Activated naive CD4-positive, alpha-beta T cell treated with anti-CD3 and anti-CD28 coated beads, Interleukin-2, amount 10 ng/mL, durations not matched to agents 7 days and 5 days (primary cell): Measurements from ENCODE around the gene PCDHGC5.

Source experiments
- CTCF ChIA-PET: fragments of 350-600 bp; sonication (Branson Sonifier 250); formaldehyde crosslinking; loops from one replicate; lab custom pipeline; 2021; ENCODE audit warnings: antibody characterized with exemption; lab: Charles Lee
- DNase-seq: peaks from one replicate; pipeline ENCODE4 v3.0.0-alpha.2; 2020
- H3K27ac Mint-ChIP-seq: one replicate; pipeline ENCODE4 v1.8.0; 2021; ENCODE audit warnings: mild to moderate bottlenecking, moderate library complexity, mixed read lengths
- H3K27me3 Mint-ChIP-seq: one replicate; pipeline ENCODE4 v1.8.0; 2021; ENCODE audit warnings: mild to moderate bottlenecking, mixed read lengths
- H3K36me3 Mint-ChIP-seq: one replicate; pipeline ENCODE4 v1.8.0; 2021; ENCODE audit warnings: mixed read lengths
- H3K4me1 Mint-ChIP-seq: one replicate; pipeline ENCODE4 v1.8.0; 2021; ENCODE audit warnings: mixed read lengths
- H3K4me3 Mint-ChIP-seq: one replicate; pipeline ENCODE4 v1.8.0; 2021; ENCODE audit warnings: mild to moderate bottlenecking, moderate library complexity, mixed read lengths
- H3K9me3 Mint-ChIP-seq: one replicate; pipeline ENCODE4 v1.8.0; 2021; ENCODE audit warnings: mixed read lengths

The PCDHGC5 gene

DNA sequence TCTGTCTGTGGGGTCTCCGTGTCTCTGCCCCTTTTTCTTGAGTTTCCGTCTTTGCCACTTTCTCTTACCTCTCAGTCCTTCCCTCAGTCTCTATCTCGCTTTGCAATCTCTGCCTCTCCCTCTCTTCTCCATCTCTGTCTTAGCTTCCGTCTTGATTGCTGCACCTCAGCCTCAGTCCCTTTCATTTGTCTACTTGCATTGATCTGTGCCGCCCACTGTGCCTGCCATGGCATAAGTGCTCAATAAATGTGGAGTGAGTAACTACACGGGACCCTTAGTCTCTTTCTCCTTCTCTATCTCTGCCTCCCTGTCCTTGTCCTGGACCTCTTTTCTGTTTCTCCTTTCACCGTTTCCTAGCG, 6.6 kb downstream of the PCDHGC5 start:
- CTCF ChIA-PET, result interaction anchor here (0.6 to 1.4 kb wide), 4 partner anchors 14 to 83 kb away, joined by 3 to 4 read pairs (median 4); partner anchors contain the start of genes PCDHGA10 and PCDHGA12
- Mint-ChIP-seq H3K27ac (no peak overlapping the region), H3K4me3 (no peak overlapping the region), H3K27me3 (peaks cover 80% of the 10 kb centered on the region), H3K4me1 (peaks cover 4% of the 10 kb centered on the region), H3K36me3 (no peaks in the 10 kb centered on the region), H3K9me3 (no peaks in the 10 kb centered on the region)
- no peak for DNase-seq

DNA sequence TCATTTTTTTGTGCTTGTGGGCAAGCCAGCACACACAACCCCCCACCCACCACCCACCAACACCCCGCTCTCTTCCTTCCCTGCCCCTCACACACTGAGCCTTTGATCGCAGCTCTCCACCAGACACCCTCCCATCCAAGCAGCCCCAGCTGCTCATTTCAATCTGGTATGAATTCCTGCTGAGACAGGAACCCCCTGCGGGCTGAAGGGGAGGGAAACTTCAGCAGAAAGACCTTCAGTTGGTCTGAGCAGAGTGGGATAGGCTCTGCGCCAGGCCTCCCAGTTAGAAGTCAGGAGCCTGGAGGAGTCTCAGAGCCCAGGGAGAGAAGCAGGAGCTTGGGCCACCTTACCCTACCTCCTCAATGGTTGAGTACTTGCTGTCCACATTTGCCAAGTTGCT, 7.2 kb downstream of the PCDHGC5 start:
- CTCF ChIA-PET, result interaction anchor here (0.6 to 1.4 kb wide), 2 partner anchors 62 to 83 kb away, joined by 3 to 4 read pairs; partner anchors contain the start of gene PCDHGA10
- Mint-ChIP-seq H3K27me3 (peaks cover 74% of the 10 kb centered on the region), H3K9me3 (no peaks in the 10 kb centered on the region), H3K27ac (no peak overlapping the region), H3K4me3 (no peak overlapping the region), H3K36me3 (no peaks in the 10 kb centered on the region), H3K4me1 (peaks cover 4% of the 10 kb centered on the region)
- no peak for DNase-seq

DNA sequence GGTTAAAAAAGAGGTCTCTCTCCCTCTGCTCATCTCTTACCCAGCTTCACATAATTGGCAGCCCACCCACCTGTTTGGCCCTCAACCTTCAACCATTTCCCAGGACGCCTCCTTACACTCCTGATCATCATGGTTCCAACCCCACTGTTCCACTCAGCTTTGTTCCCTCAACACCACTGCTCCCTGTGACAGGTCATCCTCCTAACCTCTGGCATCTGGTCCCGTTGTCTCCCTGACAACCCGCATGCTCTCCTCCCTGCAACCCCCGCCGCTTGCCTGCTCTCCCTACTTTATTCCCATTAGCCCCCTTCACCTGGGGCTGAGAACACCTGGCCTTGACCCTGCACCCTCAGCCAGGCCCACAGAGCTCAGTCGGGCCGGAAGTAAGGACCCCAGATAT, 12.9 kb downstream of the PCDHGC5 start:
- CTCF ChIA-PET, result interaction anchor here (0.9 to 2.4 kb wide), 2 partner anchors 11 to 27 kb away, joined by 3 to 10 read pairs; no protein-coding TSS in a partner anchor
- DNase-seq, result no peak
- Mint-ChIP-seq H3K36me3 (no peaks in the 10 kb centered on the region), H3K9me3 (no peaks in the 10 kb centered on the region), H3K27ac (no peak overlapping the region), H3K4me1 (no peaks in the 10 kb centered on the region), H3K27me3 (peaks cover 33% of the 10 kb centered on the region), H3K4me3 (no peak overlapping the region)

DNA sequence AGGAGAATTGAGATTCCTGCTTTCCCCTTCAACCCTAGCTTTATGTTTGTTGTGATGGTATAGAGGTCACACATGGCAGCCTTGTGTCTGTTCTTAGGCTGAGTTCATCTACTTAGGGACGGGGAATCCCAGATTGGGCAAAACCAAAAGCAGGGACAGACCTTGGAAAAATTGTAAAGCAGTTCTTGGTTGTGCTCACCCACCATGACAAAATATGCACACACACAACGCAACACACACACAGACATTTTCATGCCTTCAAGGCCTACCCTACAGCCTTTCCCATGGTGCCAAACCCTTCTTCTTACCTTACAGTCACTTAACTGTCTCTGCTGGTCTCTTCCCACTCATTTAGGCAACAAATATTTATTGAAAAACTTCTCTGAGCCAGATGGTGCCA, 14.8 kb downstream of the PCDHGC5 start:
- no peak overlapping the region for H3K27ac Mint-ChIP-seq
- no peaks in the 10 kb centered on the region for H3K4me1 Mint-ChIP-seq
- no peak for DNase-seq
- no peak overlapping the region for H3K4me3 Mint-ChIP-seq
- H3K36me3 Mint-ChIP-seq, result no peaks in the 10 kb centered on the region
- peaks cover 27% of the 10 kb centered on the region for H3K27me3 Mint-ChIP-seq
- CTCF ChIA-PET, result interaction anchor here (1.0 to 2.4 kb wide), 3 partner anchors 9 to 91 kb away, joined by 4 to 10 read pairs (median 6); partner anchors contain the start of gene PCDHGA10
- no peaks in the 10 kb centered on the region for H3K9me3 Mint-ChIP-seq

DNA sequence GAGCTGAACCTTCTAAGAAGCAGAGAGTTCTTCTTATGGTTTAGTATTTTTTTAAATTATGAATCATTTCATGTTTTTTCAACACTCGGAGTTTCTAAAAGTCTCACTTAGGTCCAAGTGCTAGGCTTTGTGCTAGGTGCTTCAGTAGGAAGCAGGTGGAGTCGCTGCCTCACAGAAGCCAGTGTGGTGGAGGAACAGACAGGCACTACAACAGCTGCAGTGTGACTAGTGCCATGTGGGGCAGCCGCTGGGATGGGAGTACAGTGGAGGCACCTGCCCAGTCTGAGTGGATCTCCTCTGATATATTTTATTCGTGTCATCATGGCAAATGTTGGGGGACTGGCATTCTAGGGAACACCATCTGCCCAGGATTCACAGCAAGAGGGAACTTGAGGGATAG, 15.3 kb downstream of the PCDHGC5 start:
- Mint-ChIP-seq H3K27me3 (peaks cover 28% of the 10 kb centered on the region), H3K27ac (no peak overlapping the region), H3K36me3 (no peaks in the 10 kb centered on the region), H3K4me1 (no peaks in the 10 kb centered on the region), H3K4me3 (no peak overlapping the region), H3K9me3 (no peaks in the 10 kb centered on the region)
- CTCF ChIA-PET, result interaction anchor here (1.0 to 1.3 kb wide), 2 partner anchors 9 to 92 kb away, joined by 4 to 6 read pairs; partner anchors contain the start of gene PCDHGA10
- no peak for DNase-seq

DNA sequence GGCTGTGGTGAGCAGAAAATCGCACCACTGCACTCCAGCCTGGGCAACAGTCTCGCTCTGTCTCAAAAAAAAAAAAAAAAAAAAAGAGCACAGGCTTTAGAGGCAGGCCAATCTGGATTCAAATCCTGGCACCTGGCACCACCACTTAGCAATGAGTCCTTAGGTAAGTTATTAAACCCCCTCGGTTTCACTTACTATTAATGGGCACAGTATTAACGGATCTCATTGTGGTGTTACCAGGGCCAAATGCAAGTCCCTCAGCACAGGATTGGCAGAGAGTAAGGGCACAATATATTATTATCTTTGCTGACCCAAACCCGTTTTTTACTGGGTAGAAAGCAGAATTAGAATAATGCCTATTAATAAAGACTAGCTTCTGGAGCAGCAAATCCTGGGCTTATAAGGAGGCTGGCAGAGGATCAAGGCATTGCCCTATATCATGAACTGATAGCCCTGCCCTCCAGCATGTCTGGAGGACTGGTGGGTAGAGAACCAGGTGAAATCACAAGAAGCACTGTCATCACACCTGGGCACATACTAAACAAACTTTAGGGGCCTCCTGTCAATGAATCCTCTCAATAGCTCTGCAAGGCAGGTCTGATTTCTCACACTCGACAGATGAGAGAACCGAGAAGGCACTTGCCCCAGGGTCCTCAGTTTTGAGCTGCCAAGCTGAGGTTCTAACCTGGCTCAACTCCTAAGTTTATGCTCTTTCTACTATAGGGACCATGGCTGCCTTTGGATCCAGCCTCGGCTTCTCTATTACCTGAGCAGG, 17.7 kb downstream of the PCDHGC5 start:
- Mint-ChIP-seq H3K4me1 (no peaks in the 10 kb centered on the region), H3K27me3 (peaks cover 29% of the 10 kb centered on the region), H3K9me3 (no peaks in the 10 kb centered on the region), H3K27ac (no peak overlapping the region), H3K36me3 (no peaks in the 10 kb centered on the region), H3K4me3 (no peak overlapping the region)
- no peak for DNase-seq
- CTCF ChIA-PET, result interaction anchor here (0.7 to 1.0 kb wide), 4 partner anchors 61 to 374 kb away, joined by 3 read pairs; partner anchors contain the start of gene PCDHGA11

DNA sequence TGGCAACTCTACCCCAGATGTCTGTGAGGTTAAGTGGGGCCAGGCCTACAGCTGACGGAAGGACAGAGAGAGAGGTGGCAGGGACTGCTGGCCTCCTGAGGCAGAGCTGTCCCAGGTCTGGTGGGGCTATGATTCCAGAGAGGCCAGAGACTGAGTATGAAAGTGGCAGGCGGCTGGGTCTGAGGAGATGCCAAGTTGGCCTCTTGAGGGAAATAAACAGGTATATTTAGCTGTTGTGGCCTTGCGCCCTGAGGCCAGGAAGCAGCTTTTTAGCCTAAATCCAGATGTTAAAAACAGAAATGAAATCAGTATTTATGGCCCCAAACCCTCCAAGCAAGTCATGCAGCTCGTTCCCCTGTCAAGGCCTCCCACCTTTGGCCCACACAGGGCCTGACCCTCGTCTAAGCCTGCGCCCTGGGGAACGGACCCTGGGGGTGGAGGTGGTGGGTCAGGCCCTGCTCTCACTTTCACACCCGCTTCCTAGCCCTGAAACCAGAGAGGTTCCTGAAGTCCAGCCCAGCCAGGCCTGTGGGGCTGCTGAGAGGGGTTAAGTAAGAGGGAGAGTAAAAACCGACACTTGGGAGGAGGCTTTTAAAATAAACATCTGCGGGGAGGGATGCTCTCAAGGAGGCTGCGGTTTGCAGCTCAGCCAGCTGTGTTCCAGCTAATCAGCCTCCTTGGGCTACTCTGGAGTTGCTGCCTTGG, 18.7 kb downstream of the PCDHGC5 start:
- Mint-ChIP-seq H3K27ac (no peak overlapping the region), H3K9me3 (no peaks in the 10 kb centered on the region), H3K4me1 (peaks cover 3% of the 10 kb centered on the region), H3K36me3 (peaks cover under 1% of the 10 kb centered on the region), H3K4me3 (no peak overlapping the region), H3K27me3 (peaks cover 25% of the 10 kb centered on the region)
- DNase-seq, result no peak
- CTCF ChIA-PET, result interaction anchor here (0.7 to 6.3 kb wide), 6 partner anchors 14 to 228 kb away, joined by 3 to 43 read pairs (median 3); partner anchors contain the start of genes PCDHGA11 and PCDHGA12

DNA sequence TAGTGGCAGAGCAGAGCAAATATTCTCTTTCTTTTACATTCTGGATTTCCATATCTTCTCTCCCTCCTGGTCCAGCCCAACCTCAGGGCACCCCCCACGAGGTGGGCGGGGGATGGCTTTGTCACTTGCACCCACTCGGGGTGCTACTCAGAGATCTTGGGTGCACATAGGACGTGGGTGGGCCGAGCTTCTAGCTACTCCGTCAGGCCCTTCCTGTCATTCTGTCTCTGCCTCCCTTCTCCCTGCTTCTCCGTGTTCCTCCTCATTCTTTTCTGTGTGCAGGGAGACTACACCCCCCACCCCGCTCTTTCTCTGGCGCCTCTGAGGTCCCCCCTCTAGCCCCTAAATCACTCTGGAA, 19.5 kb downstream of the PCDHGC5 start:
- no peaks in the 10 kb centered on the region for H3K9me3 Mint-ChIP-seq
- H3K27ac Mint-ChIP-seq, result no peak overlapping the region
- H3K4me3 Mint-ChIP-seq, result no peak overlapping the region
- peaks cover 10% of the 10 kb centered on the region for H3K4me1 Mint-ChIP-seq
- H3K36me3 Mint-ChIP-seq, result peaks cover 6% of the 10 kb centered on the region
- CTCF ChIA-PET, result interaction anchor here (0.6 to 6.3 kb wide), 6 partner anchors 14 to 96 kb away, joined by 3 to 43 read pairs (median 3); partner anchors contain the start of genes PCDHGA10, PCDHGA11 and PCDHGA12
- DNase-seq, result no peak
- peaks cover 25% of the 10 kb centered on the region for H3K27me3 Mint-ChIP-seq

DNA sequence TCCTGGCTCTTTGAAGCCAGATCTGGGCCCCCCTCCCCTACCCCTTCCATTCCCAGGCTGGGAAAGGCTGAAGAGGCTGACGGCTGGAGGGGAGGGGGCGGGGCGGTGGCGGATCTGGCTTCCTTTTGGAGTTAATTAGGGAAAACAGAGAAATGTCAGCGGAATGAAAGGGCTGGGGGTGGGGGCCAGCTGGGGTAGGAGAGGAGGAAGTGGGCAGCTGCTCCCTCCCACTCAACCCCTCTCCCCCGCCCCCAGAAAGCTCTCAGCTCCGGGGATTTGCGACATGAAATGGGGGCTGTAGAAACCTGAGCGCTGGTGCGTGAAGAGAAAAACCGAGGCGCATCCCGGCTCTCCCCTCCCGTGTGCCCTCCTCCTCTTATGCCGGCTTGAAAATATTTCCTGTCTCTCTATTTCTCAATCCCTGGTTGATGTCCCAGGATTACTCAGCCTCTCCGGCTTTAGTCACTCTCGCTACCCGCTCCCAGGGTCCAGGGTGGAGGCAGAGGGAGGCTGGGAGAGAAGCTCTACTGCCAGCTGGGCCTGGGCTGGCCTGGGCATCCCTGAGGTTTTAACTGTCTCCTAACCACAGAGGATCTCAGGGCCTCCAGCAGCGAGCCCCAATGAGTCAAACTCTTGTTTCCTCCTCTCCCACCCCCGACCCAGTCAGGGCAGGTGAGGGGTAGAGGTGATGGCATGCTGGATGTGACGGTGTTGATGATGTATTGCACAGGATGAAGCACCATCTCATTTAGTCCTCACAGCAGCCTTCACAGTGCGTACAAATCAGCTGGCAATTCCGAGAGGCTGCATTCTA, 20.1 kb downstream of the PCDHGC5 start:
- no peak for DNase-seq
- no peak overlapping the region for H3K4me3 Mint-ChIP-seq
- H3K27me3 Mint-ChIP-seq, result peaks cover 25% of the 10 kb centered on the region
- H3K36me3 Mint-ChIP-seq, result peaks cover 11% of the 10 kb centered on the region
- no peaks in the 10 kb centered on the region for H3K9me3 Mint-ChIP-seq
- no peak overlapping the region for H3K27ac Mint-ChIP-seq
- CTCF ChIA-PET, result interaction anchor here (0.6 to 6.3 kb wide), 9 partner anchors 13 to 1718 kb away, joined by 3 to 43 read pairs (median 4); partner anchors contain the start of genes PCDHGA10, PCDHGA12 and TAF7
- H3K4me1 Mint-ChIP-seq, result peaks cover 16% of the 10 kb centered on the region

DNA sequence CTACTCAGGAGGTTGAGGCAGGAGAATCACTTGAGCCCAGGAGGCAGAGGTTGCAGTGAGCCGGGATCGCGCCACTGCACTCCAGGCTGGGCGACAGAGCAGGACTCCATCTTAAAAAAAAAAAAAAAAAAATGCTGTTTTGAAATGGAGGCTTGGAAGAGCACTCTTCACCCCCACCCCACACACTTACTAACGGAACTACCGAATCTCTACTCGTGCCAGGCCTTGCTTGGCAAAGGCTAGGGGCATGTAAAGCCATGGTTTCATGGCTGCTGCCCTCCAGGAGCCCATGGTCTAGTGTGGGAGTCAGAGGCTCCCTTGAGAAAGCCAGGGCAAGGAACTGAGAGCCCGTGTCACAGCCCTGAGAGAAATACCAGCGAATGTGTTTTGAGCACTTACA, 21.3 kb downstream of the PCDHGC5 start:
- H3K27me3 Mint-ChIP-seq, result peaks cover 19% of the 10 kb centered on the region
- peaks cover 20% of the 10 kb centered on the region for H3K36me3 Mint-ChIP-seq
- no peak for DNase-seq
- H3K9me3 Mint-ChIP-seq, result no peaks in the 10 kb centered on the region
- H3K27ac Mint-ChIP-seq, result no peak overlapping the region
- peaks cover 25% of the 10 kb centered on the region for H3K4me1 Mint-ChIP-seq
- CTCF ChIA-PET, result interaction anchor here (0.7 to 6.3 kb wide), 11 partner anchors 13 to 1719 kb away, joined by 3 to 43 read pairs (median 4); partner anchors contain the start of genes PCDHGA10, PCDHGA12, PCDHGB3 and TAF7
- H3K4me3 Mint-ChIP-seq, result no peak overlapping the region

DNA sequence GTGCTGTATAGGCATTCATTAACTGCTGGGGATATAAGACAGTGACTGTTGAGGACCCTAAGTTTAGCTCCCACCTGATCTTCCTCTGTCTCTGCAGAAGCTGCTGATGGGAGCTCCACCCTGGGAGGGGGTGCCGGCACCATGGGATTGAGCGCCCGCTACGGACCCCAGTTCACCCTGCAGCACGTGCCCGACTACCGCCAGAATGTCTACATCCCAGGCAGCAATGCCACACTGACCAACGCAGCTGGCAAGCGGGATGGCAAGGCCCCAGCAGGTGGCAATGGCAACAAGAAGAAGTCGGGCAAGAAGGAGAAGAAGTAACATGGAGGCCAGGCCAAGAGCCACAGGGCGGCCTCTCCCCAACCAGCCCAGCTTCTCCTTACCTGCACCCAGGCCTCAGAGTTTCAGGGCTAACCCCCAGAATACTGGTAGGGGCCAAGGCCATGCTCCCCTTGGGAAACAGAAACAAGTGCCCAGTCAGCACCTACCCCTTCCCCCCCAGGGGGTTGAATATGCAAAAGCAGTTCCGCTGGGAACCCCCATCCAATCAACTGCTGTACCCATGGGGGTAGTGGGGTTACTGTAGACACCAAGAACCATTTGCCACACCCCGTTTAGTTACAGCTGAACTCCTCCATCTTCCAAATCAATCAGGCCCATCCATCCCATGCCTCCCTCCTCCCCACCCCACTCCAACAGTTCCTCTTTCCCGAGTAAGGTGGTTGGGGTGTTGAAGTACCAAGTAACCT, 22.1 kb downstream of the PCDHGC5 start:
- Mint-ChIP-seq H3K27ac (no peak overlapping the region), H3K27me3 (peaks cover 15% of the 10 kb centered on the region), H3K9me3 (no peaks in the 10 kb centered on the region), H3K4me3 (no peak overlapping the region), H3K36me3 (peaks cover 24% of the 10 kb centered on the region), H3K4me1 (peaks cover 27% of the 10 kb centered on the region)
- DNase-seq, result no peak
- CTCF ChIA-PET, result interaction anchor here (0.6 to 6.3 kb wide), 15 partner anchors 12 to 191 kb away, joined by 3 to 43 read pairs (median 4); partner anchors contain the start of genes PCDHGA10, PCDHGA11, PCDHGA12 and PCDHGB3

DNA sequence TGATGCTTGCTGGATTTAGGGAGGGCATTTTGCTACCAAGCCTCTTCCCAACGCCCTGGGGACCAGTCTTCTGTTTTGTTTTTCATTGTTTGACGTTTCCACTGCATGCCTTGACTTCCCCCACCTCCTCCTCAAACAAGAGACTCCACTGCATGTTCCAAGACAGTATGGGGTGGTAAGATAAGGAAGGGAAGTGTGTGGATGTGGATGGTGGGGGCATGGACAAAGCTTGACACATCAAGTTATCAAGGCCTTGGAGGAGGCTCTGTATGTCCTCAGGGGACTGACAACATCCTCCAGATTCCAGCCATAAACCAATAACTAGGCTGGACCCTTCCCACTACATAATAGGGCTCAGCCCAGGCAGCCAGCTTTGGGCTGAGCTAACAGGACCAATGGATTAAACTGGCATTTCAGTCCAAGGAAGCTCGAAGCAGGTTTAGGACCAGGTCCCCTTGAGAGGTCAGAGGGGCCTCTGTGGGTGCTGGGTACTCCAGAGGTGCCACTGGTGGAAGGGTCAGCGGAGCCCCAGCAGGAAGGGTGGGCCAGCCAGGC, 23.0 kb downstream of the PCDHGC5 start:
- peaks cover 13% of the 10 kb centered on the region for H3K27me3 Mint-ChIP-seq
- no peak overlapping the region for H3K27ac Mint-ChIP-seq
- no peak overlapping the region for H3K4me3 Mint-ChIP-seq
- CTCF ChIA-PET, result interaction anchor here (0.7 to 6.3 kb wide), 19 partner anchors 10 to 187 kb away, joined by 3 to 43 read pairs (median 6); partner anchors contain the start of genes PCDHGA10, PCDHGA11, PCDHGA12 and PCDHGB2
- H3K9me3 Mint-ChIP-seq, result no peaks in the 10 kb centered on the region
- H3K4me1 Mint-ChIP-seq, result peaks cover 27% of the 10 kb centered on the region
- H3K36me3 Mint-ChIP-seq, result peaks cover 31% of the 10 kb centered on the region
- no peak for DNase-seq
